Choroid plexus epithelial cell (primary cell): ENCODE results near the gene EBF3.

Experiments used
- DNase-seq: peaks from one replicate; pipeline ENCODE4 v3.0.0-alpha.2; 2010; ENCODE audit warnings: low read depth
- H3K4me3 ChIP-seq: 2 replicates; pipeline ENCODE4 v1.5.1; 2011; ENCODE audit warnings: low read depth, mild to moderate bottlenecking, control low read depth, low read length, moderate library complexity
- TF ChIP-seq, protein P1 (sequence below): conservative IDR thresholded peaks from 2 replicates; pipeline ENCODE4 v1.5.1; 2011; ENCODE audit warnings: low read depth, mild to moderate bottlenecking, control low read depth, inconsistent platforms, low read length, moderate library complexity

EBF3 gene

DNA sequence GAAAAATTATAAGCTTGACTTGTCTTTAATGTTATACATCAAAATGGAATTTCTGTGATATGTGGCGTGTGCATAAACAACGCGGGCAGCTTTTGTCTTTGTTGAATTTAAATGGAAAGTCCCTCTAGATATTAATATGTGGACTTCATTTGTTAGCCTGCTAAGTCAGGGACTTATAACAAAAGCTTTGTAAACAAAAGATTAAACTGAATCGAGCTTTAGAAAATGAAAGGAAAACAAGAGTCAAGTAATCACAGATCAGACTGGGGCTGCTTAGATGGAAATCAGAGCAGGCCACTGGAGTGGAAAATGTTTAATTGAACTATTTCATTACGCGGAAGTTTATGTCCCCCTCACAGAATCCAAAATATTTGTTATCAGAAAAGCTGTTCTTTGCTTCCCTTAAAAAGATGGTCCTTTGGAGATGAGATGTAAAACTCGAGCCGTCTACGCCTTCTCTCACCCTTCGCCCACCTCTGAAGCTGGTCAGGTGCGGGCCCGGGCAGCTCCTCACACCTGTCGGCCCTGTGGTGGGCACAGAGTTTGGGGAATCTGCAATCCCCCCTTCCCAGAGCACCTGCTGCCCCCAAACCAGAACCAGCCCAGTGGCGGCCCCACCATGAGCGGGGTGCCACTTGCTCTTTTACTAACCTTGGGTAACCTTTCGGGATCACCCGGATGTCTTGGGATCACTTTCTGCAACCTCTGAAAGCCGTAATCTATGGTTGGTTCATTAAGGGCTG is 116.2 kb downstream of the EBF3 start:
- no peak for DNase-seq
- TF ChIP-seq, protein P1, sequence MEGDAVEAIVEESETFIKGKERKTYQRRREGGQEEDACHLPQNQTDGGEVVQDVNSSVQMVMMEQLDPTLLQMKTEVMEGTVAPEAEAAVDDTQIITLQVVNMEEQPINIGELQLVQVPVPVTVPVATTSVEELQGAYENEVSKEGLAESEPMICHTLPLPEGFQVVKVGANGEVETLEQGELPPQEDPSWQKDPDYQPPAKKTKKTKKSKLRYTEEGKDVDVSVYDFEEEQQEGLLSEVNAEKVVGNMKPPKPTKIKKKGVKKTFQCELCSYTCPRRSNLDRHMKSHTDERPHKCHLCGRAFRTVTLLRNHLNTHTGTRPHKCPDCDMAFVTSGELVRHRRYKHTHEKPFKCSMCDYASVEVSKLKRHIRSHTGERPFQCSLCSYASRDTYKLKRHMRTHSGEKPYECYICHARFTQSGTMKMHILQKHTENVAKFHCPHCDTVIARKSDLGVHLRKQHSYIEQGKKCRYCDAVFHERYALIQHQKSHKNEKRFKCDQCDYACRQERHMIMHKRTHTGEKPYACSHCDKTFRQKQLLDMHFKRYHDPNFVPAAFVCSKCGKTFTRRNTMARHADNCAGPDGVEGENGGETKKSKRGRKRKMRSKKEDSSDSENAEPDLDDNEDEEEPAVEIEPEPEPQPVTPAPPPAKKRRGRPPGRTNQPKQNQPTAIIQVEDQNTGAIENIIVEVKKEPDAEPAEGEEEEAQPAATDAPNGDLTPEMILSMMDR: no peak
- no peak overlapping the region for H3K4me3 ChIP-seq

DNA sequence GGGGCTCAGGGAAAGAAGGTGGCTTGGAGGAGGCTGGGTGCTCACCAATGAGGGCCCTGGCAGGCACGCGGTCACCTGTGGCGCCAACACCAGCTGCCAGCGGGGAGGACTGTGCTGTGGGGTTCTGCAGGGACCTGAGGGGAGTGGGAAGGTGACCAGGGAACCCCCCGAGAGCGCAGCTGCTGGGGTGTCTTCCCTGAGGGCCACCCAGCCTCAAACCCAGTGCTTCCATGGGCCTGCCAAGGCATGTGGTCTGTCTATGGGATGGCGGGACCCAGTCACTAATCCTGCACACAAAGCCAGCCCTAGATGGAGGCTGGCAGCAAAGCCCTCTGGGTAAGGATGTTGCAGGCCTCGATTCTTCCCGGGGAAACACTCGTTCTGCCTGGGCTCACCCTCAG is 117.1 kb downstream of the EBF3 start:
- no peak overlapping the region for H3K4me3 ChIP-seq
- DNase-seq: no peak
- TF ChIP-seq, protein P1: no peak

DNA sequence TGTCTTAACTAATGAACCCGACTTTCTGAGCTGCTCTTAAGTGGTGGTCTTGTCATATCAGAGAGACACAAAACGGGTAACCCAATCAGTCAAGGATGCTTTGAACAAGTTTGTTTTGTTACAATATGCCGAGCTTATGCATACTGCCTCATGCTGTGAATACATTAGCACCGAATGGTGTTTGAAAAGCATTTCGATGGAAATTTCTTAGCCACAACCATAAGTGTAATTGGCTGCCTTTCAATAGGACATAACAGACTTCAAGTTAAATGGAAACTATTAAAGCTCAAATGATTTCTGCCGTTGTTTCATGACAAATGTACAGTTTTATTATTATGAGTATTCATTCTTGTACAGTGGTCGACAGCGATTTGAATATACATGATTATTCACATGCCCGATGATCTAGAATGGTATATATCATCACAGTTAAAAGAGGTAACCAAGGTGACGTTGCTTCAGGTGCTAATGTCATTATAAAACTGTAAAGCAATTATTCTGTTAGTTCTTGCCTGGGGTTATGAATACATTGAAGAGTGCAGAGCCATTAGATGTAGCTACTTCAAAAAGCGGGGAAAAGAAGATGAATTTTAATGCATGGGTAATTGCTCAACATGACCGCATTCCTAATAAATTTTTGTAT is 118.8 kb downstream of the EBF3 start:
- no peak overlapping the region for H3K4me3 ChIP-seq
- DNase-seq: no peak
- TF ChIP-seq, protein P1: no peak

DNA sequence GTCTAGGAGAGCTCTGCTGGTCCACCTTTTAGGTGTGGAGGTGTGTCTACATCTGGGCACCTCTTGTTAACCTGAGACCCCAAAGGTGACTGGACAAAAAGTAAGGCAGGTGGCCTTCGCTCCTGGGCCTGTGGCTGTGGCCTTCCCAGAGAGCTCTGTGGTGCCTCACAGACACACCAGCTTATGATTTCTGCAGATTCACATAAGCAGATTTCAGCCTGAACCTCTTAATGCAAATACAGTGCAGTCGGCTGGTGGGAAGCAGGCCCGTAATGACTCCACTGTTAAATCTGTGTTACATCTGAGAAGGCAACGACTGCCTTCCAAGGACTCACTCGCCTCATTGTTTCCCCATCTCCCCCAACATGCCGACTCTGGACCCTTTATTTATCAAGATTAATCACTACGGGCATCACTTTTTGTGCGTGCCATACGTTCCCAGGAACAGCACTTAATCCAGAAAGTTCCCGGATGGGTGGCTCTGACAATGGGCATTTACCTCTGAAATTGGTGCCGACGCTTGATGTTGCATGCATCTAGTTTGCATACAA is 119.8 kb downstream of the EBF3 start:
- DNase-seq: no peak
- TF ChIP-seq, protein P1: no peak
- no peak overlapping the region for H3K4me3 ChIP-seq

DNA sequence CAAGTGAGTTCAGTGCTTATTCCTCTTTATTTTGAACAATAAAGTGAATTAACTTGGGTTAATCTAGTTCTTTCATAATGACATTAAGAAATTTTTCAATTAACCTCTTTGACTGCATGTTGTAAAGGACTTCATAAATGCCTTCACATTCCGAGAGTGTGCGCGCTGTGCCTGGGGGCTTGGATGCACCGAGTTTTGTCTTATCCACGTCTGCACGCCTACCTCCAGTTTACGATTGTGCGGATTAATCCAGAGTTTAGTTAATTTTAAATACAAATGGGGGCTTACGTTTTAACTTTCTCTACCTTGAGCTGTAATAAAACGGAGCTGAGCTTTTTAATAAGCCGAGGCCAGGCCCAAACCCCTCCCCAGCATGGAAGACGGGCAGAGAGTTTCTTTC is 120.4 kb downstream of the EBF3 start:
- TF ChIP-seq, protein P1: no peak
- no peak overlapping the region for H3K4me3 ChIP-seq
- no peak for DNase-seq

DNA sequence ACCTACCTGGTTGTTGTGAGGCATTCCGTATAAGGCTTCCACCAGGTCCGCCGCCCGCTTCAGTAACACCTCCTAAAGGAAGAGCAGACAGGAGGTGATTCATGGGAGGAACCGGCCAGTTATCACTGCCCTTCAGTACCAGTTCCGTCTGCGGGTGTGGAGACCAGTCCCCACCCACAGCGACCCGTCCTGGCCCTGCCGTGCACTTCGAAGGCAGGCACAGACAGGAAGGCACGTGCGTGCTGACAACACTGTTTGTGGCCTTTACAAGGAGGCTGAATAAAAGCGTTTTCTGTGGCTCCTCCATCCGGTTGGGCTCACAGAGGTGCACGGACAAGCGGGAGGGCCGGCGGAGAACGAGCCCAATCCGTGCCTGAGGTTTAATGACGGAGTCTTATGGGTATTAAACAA is 120.9 kb downstream of the EBF3 start:
- TF ChIP-seq, protein P1: no peak
- H3K4me3 ChIP-seq: no peak overlapping the region
- no peak for DNase-seq
